K562 treated with DMSO at 1 percent for 48 hours (cell line): Measurements from ENCODE around the gene JMJD8. TPM values are rescaled to one million over a fixed set of nuclear protein-coding genes. Genes with fewer than 3 reads are reported as not detected.

Source experiments
- total RNA-seq: library from RNA; unstranded; fragments of 300-600 nt; gene quantifications from 2 replicates; pipeline ENCODE4 v1.2.3, GENCODE V29; 2022; ENCODE audit warnings: low replicate concordance; ENCODE audit errors: extremely low read depth

JMJD8 gene, protein sequence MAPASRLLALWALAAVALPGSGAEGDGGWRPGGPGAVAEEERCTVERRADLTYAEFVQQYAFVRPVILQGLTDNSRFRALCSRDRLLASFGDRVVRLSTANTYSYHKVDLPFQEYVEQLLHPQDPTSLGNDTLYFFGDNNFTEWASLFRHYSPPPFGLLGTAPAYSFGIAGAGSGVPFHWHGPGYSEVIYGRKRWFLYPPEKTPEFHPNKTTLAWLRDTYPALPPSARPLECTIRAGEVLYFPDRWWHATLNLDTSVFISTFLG
- total RNA-seq: not detected in 2 replicates

DNA sequence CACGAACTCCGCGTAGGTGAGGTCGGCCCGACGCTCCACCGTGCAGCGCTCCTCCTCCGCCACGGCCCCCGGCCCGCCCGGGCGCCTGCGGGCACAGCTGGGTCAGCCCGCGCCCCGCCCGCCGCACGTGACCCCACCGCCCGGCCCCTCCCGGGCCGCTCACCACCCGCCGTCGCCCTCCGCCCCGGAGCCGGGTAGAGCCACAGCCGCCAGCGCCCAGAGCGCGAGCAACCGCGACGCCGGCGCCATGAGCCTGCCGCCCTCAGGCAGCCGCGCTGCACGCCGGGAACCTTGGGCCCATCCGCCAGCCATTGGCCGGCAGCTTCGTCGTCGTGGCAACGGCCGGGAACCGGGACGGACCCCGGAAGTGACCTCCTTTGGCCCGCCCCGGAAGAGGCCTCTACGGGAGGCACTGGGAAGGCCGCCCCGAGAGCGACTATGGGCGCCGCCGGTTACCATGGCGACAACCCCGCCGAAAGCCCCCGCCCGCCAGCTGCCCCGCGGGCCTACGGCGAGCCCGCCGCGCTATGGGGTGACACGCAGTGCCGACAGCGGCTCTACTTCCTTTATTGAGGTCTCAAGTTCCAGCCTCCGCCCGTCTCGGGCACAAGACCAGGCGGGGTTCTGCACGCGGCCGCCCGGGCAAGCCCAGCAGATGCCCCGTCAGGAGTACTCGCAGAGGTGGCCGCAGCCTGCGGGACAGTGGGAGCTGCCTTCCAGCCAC lies at the start of gene JMJD8:
Gene JMJD8, minus strand, starts transcription at position 264 of the 724 bp plus-strand sequence. Its CDS starts 15 bp downstream, at position 249.

DNA sequence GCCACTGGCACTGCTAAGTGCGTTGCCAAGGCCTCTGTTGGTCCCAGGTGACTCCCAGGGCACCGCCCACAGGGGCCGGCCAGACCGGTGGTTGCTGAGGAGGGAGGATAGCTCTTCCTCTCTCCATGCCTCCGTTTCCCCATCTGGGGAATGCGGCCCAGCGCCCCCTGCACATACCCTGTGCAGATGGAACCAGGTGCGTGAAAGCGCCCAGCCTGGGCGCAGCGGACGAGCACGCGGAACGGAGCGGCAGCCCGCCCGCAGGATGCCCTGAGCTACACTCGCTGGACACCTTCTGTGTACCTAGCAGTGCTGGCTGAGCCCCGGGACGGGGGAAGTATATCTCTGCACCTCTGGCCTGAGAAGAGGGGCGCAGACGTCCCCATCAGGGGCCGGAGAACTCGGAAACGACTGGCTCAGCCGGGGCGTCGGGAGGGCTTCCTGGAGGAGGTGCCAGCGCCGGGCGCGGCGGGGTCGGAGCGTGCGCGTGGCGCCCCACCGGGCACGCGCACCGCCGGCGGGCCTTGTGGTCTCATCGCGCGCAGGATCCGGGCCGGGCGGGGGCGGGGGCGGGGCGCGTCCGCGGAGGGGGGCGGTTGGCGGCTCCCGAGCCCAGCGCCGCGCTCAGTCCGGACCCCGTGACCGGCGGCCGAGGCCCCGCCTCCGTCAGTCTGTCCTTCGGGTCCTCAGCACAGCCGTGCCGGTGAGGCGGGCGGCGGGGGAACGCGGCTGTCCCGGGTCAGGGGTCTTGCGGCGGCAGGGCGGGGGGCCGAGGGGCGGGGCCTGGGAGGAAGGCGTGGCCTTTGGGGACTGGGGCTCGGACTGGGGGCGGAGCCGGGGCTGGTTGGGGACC lies 42.5 kb upstream of the JMJD8 start, which contains the start of the genes CCDC78 and HAGHL:
Gene CCDC78, minus strand, starts transcription at position 6 of the 853 bp plus-strand sequence. CDS start 76 bp downstream, outside the sequence.
Gene HAGHL, plus strand, starts transcription at position 669 of the 853 bp plus-strand sequence. CDS start 404 bp downstream, outside the sequence.

DNA sequence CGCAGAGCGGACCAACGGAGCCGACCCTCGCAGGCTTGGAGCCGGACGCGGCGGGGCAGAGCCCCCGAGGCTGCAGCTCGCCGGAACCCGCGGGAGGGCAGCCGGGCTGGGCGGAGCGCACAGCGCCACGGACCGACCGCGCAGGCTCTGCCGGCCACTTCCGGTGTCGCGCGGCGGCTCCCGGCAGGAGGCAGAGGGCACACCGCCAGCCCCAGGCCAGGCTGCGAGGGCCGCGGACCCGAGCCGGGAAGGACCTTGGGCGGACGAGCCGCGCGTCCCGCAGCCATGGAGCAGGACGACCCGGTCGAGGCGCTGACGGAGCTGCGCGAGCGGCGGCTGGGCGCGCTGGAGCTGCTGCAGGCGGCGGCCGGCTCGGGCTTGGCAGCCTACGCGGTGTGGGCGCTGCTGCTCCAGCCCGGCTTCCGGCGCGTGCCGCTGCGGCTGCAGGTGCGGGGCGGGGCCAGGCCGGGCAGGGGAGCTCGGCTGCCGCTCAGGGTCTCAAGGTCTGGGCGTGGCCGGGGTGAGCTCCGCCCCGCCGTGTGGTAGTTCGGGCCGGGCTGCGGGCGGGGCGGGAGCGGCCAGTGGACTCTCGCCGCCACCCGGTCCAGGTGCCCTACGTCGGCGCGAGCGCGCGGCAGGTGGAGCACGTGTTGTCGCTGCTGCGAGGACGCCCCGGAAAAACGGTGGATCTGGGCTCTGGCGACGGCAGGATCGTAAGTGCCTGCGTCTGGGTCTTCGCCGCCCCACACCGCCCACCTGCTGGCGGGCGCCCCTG lies 37.0 kb upstream of the JMJD8 start, which contains the start of gene ANTKMT:
Gene ANTKMT, plus strand, starts transcription at position 157 of the 775 bp plus-strand sequence. Its CDS starts 129 bp downstream, at position 286.

DNA sequence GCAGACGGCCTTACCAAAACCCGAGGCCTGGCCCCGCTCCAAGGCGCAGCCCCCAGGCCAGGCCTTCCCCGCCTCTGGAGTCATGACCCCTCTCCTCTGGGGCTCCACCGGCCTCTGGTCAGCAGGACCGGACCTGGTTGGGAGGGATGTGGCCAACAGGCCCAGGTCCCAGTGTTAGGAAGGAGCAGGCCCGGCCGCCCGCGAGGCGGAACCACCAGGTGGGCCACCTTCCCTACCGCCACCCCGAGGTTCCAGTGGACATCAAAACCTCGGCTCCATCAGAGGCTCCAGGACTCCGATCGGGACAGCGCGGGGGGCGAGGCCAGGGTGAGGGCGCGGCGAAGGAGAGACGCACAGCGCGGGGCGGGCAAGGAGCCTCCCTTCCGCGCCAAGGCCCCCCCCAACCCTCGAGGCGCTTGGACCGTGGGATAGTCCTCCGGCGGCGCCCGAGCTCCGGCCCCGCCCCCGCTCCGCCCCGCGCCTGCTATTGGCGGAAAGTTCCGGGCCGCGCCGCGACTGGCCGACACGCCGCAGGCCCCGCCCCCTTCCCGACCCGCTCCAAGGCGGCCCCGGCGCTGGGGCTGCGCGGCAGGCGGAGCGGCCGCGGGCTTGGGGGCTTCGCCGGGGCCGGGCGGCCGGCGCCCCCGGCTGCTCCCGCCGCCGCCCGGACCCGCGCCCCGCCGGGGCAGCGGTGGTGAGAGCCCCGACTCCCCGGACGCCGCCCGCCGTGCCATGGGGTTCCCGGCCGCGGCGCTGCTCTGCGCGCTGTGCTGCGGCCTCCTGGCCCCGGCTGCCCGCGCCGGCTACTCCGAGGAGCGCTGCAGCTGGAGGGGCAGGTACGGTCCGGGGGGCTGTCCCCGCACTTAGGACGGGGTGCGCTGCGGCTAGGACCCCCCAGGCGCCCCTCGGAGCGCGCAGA lies 30.7 kb upstream of the JMJD8 start, which contains the start of gene METRN:
Gene METRN, plus strand, starts transcription at position 561 of the 919 bp plus-strand sequence. Its CDS starts 172 bp downstream, at position 733.

DNA sequence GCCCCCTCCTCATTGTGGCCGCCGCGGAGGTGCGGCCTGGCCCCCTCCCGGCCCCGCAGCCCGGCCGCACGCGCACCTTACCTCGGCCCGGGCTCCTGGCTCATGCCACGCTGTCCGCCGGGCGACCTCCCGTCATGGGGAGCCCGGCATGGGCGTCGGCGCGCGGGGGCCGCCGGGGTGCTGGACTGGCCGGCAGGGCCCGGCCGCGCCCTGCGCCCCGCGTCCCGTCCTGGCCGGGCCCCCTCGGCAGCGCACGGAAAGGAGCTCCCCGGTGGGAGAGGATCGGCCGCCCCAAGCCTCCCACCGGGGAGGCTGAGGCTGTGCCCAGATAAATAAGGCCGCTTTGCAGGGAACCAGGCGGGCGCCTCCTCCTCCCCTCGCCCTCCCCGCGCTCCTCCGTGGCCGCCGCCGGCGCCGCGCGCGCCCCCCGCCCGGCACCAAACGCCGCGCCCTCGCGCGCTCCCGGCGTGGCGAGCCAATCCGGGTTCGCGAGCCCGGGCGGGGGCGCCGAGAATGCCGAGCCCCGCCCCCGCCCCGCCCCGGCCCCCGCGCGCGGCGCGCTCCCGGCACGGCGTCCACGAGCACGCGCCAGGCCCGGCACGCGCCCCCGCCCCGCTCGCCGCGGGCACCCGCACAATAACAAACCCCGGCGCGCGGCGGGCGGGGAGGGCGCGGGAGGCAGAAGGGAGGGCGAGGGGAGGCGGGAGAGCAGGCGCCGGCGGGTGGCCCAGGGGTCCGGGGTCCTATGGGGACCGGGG lies 21.5 kb upstream of the JMJD8 start, which contains the start of gene FBXL16:
Gene FBXL16, minus strand, starts transcription at position 371 of the 758 bp plus-strand sequence. CDS start 8,396 bp downstream, outside the sequence.

DNA sequence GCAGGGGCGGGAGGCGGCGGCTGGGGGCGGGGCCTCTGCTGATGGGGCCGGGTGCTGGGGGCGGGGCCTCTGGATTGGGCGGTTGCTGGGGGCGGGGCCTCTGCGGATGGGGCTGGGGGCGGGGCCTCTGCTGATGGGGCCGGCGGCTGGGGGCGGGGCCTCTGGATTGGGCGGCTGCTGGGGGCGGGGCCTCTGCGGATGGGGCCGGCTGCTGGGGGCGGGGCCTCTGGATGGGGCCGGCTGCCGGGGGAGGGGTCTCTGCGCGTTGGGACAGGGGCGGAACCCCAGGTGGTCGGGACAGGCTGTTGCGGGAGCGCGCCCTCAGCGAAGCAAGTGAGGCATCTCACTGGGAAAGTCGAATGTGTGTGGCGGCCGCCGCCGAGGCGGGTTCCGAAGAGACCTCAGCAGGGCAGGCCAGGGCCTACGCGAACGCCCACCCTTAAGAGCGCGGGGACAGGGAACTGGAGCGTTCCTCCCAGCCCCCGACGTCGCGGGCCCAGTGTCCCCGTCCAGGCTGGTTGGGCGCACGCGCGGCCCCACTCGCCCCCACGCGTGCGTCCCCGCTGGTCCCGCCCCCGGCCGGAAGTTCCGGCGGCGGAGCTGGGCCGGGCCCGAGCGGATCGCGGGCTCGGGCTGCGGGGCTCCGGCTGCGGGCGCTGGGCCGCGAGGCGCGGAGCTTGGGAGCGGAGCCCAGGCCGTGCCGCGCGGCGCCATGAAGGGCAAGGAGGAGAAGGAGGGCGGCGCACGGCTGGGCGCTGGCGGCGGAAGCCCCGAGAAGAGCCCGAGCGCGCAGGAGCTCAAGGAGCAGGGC lies 4.1 kb downstream of the JMJD8 start, which contains the start of gene STUB1:
Gene STUB1, plus strand, starts transcription at position 597 of the 811 bp plus-strand sequence. Its CDS starts 116 bp downstream, at position 713.

DNA sequence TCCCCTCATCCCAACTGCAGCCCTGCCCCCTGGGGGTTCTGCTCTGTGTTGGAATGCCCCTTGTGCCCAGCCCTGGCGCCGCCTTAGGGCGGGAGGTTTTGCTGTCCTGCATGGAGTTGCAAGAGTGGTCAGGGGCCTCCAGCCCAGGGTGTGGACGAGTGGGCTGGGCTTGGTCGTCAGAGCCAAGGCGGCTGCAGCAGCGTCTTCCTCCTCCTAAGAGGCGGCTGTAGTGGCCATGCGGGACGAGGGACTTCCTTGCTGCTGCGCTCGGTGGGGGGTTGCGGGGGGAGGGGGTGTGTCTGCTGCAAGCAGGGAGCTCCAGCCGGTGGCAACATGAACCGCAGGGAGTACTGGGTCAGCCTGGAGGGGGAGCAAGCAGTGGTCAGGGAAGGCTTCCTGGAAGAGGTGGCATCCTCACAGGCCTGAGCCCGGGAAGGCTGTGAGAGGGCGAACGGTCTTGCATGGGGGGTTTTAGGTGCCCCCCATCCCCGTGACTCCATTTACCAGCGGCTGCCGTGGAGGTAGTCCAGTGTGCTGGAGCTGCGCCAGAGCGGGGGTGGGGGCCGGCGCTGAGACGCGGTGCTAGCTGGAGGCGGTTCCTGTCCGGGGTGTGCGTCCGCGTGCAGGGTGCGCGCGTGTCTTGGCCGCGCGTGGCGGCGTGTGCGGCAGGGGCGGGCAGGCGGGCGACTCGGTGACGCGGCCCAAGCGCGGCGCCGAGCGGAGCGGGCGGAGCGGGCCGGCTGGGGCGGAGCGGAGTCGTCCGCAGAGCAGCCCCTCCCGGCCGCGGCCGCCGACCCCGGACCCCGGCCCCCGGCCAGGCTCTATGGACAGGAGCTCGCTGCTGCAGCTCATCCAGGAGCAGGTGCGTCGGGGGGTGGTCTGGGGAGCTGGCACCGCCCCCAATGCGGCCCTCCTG lies 8.9 kb downstream of the JMJD8 start, which contains the start of gene RHBDL1:
Gene RHBDL1, plus strand, starts transcription at position 704 of the 916 bp plus-strand sequence. Its CDS starts 120 bp downstream, at position 824.

DNA sequence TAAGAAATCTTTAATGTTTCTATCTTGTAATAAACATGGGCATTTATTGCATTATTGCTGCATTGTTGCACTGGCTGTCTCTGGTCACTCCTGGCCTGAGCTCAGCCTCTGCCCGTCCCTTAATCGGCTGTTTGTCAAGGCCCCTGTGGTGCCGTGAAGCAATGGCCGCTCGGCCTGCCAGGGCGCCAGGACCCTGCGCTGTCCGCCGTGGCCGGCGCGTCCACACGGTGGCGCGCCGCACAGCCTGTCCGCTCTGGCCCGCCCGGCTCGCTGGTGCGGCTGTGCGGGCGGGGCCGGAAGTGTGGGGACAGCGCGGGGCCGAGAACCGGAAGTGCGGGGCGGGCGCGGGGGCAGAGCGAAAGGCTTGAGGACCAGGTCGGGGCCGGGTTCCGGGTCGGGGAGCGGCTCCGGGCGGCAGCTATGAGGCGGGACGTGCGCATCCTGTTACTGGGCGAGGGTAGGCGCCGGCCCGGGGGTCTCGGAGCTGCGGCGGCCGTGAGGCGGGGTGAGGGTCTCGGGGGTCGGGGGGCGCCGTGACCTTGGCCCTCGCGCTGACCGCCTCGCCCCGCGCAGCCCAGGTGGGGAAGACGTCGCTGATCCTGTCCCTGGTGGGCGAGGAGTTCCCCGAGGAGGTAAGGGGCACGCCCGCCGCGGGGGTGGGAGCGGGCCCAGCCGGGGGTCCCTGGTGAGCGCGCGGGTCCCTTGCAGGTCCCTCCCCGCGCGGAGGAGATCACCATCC lies 16.2 kb downstream of the JMJD8 start, which contains the start of gene RHOT2:
Gene RHOT2, plus strand, starts transcription at position 353 of the 739 bp plus-strand sequence. Its CDS starts 68 bp downstream, at position 421.

DNA sequence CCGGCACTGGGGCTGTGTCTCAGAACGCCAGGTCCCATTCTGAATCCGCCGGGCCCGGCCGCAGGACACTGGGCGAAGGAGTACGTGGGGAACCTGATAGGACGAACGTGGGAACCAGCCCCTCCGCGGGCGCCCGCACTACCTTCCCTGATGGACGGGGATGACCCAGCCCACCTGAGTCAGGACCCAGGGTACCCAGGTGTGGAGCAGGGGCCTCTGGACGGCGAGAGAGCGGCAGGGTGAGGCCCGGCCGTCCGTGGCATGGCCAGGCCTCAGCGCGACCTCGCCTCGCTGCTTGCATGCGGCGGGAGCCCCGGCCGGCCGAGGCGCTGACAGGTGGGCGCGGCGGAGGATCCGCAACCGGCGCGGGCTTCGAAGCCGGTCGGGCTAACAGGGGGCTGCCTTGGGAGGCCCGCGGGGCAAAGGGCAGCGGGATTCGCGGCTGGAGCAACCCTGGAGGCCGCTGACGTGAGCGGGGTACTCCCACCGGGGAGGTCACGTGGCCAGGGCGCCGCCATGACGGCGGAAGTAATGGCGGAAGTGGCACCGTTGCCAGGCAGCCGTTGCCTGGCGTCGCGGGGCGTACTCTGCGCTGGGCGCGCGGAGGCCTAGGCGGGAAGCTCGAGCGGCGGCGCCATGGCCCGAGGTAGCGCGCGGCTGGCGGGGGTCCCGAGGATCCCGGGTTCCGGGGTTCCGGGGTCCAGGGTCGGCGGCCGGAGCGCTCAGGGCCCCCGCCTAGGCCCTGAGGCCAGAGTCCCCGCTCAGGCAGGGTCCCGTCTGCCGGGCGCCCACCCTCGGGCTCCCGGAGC lies 35.1 kb downstream of the JMJD8 start, which contains the start of gene WDR90:
Gene WDR90, plus strand, starts transcription at position 585 of the 809 bp plus-strand sequence. Its CDS starts 52 bp downstream, at position 637.

DNA sequence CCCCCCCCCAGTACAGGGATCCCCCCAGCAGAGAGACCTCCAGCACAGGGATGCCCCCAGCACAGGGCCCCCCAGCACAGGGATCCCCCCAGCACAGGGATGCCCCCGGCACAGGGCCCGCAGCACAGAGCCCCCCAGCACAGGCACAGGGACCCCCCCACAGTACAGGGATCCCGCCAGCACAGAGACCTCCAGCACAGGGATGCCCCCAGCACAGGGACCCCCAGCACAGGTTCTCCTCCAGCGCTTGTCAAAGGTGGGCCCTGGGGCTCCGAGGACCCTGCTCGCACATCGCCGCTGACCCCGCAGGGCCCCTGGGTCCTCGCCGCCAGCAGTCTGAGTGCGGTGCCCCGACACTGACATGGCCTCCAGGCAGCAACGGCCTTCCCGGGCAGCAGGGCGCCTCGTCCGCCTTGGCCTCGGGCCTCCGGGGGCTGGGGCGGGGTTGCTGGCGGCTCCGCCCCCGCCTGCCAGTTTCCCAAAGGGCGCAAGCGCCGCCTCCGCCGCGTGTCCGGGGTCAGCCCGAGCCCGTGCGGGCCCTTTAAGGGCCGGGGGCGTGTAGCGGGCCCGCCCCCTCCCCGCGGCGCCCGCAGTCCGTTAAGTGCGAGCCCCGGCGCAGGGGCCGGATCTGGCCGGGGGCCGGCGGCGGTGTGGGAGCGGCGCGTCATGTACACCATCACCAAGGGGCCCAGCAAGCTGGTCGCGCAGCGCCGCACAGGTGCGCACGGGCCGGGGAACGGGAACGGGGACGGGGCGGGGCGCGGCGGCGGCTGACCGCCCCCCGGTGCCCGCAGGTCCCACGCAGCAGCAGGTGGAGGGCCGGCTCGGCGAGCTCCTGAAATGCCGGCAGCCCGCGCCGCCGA lies 42.6 kb downstream of the JMJD8 start, which contains the start of gene MCRIP2:
Gene MCRIP2, plus strand, starts transcription at position 503 of the 863 bp plus-strand sequence. Its CDS starts 164 bp downstream, at position 667.

DNA sequence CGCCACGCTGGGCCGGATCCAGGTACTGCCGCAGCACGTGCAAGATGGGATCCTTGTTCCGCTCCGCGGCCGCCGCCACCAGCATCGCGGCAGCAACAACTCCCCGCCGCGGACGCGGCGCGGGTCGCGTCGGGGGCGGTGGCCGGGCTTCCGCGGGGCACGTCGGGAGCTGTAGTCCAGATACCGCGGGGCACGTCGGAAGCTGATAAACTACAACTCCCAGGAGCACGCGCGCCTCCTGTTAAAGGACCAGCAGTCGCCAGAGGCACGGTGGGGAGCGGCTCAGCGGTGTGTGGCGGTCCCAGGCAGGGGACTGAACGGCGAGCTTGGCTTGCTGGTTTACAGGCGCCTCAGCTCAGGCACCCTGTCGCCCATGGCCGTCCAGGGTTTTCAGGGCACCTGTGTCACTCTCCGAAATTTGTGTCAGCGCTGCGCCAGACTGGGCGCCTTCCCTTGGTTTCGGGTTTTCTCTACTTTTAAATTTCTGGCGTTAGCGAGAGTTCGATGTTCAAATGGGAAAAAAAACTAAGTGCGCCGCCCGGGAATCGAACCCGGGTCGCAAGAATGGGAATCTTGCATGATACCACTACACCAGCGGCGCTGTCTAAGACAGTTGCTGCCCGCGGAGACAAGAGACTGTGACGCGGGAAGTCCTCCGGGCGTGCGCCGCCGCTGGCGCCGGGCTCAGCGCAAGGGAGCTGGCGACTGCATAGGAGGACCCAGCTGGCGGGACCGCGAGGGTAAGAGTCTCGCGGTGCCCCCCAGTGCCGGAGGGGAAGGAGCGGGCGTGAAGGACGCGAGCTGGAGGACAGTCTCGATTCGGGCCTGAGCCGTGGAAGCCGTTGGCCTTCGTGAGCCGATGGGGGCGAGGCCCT lies 47.7 kb downstream of the JMJD8 start, which contains the start of gene METTL26:
Gene METTL26, minus strand, starts transcription at position 100 of the 875 bp plus-strand sequence. Its CDS starts 15 bp downstream, at position 85.

